ENCODE results near the gene SPIRE2.
A peak's percentile ranks its signal among the peaks of the same experiment; 100 is the strongest.
"Not testable (repeated sequence)": the region's sequence is repeated elsewhere in the genome, so short reads cannot be mapped to it uniquely, and the experiment has no call there.

Gene SPIRE2

GRCh38 chr16:89912143-89912542 is 83.9 kb downstream of the SPIRE2 start:
- DNase-seq (ENCODE audit: low read depth in 1 of 2, low spot score in 1 of 2): no peak

GRCh38 chr16:89912627-89913026 is 84.4 kb downstream of the SPIRE2 start:
- no peak for DNase-seq (ENCODE audit: low read depth in 1 of 2, low spot score in 1 of 2)

- no peak for DNase-seq (ENCODE audit: low read depth in 1 of 2, low spot score in 1 of 2)
Observed at GRCh38 chr16:89913408-89914387, 85.4 kb downstream of the SPIRE2 start.

- not testable (repeated sequence) for DNase-seq (ENCODE audit: low read depth in 1 of 2, low spot score in 1 of 2)
Observed at GRCh38 chr16:89914642-89915285, 86.5 kb downstream of the SPIRE2 start.

GRCh38 chr16:89915303-89916232 is 87.3 kb downstream of the SPIRE2 start:
- DNase-seq (ENCODE audit: low read depth in 1 of 2, low spot score in 1 of 2): no peak

GRCh38 chr16:89917773-89918452 is 89.6 kb downstream of the SPIRE2 start:
- peak; percentile 45 to 55 for DNase-seq (ENCODE audit: low read depth in 1 of 2, low spot score in 1 of 2)

- DNase-seq (ENCODE audit: low read depth in 1 of 2, low spot score in 1 of 2): no peak
Observed at GRCh38 chr16:89918453-89919347, 90.4 kb downstream of the SPIRE2 start, which contains the start of gene MC1R. MC1R (plus strand) TSS chr16:89918862; CDS start chr16:89919259, 397 bp downstream.

- DNase-seq (ENCODE audit: low read depth in 1 of 2, low spot score in 1 of 2): no peak
Observed at GRCh38 chr16:89919535-89920406, 91.5 kb downstream of the SPIRE2 start.

GRCh38 chr16:89920723-89921122 is 92.4 kb downstream of the SPIRE2 start:
- no peak for DNase-seq (ENCODE audit: low read depth in 1 of 2, low spot score in 1 of 2)

Data from activated CD4-positive, alpha-beta T cell treated with anti-CD3 and anti-CD28 coated beads, Interleukin-2, amount 50 U/mL, for 24 hours (primary cell).